Embryonic facial prominence (tissue), 1 donor: ENCODE measurements around the gene TECR.
"Not testable (repeated sequence)": the region's sequence is repeated elsewhere in the genome, so short reads cannot be mapped to it uniquely, and the experiment has no call there.

Source experiments
- DNase-seq: peaks from one replicate; pipeline ENCODE4 v3.0.0-alpha.2; 2016; ENCODE audit errors: extremely low spot score

Gene TECR, protein sequence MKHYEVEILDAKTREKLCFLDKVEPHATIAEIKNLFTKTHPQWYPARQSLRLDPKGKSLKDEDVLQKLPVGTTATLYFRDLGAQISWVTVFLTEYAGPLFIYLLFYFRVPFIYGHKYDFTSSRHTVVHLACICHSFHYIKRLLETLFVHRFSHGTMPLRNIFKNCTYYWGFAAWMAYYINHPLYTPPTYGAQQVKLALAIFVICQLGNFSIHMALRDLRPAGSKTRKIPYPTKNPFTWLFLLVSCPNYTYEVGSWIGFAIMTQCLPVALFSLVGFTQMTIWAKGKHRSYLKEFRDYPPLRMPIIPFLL

DNA sequence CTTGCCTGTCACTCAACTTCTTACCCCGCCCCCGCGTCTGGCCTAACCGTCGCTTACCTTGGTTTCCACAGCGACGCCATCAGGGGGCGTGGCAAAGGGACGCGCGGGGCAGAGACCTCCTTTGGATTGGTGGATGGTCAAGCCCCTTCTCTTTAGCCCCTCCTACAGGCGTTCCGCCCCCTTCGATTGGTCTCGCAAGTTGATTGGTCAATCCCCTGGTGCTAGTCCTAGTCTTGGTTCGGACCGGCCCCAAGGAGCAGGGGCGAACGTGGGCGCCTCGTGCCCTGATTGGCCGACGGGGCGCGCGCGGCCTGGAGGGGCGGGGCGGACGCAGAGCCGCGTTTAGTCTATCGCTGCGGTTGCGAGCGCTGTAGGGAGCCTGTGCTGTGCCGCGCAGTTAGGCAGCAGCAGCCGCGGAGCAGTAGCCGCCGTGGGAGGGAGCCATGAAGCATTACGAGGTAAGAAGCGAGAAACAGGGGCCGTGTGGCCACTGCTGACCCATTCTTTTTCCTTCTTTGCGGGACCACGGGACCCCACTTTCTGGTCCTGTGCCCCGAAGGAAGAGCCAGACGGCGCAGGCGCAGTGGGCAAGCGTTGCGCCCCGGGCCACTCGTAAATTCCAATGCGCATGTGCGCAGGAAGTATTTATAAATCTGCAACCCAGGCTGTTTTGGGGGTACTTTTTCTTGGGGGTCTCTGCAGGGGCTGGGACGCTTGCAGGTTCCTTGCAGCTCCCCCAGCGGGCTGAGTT is at the start of gene TECR:
Gene TECR (plus strand): TSS at position 341 of the 751 bp plus-strand sequence. CDS start 103 bp downstream, at position 444.
- DNase-seq = peak; percentile 99

DNA sequence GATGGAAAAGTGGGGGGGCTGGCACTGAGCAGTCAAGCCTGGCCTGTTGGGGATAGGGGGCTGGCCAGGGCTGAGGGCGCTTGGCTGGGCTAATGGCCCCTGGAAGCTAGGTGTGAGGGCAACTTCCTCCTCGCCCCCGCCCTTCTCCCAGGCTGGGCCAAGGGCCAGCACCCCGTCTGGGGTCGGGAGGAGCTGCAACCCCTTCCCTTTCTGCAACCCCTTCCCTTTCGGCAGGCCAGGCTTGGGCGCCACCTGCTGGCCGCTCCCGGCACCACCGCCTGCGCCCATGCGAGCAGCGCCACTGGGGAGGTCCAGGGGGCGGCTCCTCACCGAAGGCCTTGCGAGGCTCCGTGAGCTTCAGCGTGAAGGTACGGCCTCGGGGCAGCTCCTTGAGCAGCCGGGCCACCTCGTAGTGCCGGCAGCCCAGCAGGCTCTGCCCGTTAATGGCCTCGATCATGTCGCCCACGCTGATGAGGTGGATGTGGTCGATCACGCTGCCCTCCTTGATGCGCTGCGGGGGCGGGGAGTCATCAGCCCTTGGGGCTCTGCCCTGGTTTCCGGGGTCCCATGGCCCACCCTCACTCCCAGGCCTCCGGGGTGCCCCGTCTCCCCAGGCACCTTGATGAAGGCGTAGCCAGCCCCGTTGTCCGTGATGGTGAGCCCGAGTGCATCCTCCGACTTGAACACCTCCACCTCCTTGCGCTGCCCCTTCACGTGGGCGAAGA is 49.3 kb upstream of the TECR start:
- DNase-seq = no peak

DNA sequence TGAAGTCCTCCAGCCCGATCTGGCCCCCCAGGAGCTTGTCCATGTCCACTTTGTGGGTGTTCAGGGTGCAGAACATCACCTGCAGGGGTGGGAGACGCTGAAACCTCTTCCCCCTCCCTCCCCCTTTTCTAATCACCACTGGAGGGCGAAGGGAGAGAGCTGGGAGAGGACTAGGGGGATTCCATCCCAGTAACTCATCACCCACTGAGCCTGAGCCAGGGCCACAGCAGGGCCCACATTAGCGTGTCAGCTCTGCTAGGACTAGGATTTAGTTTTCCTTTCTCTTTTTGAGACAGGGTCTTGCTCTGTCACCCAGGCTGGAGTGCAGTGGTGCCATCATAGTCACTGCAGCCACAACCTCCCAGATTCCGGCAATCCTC is 48.7 kb upstream of the TECR start:
- no peak for DNase-seq

- no peak for DNase-seq
Observed at GRCh38 chr19:14482172-14482941, 47.0 kb upstream of the TECR start.

- no peak for DNase-seq
Observed at GRCh38 chr19:14487370-14488125, 41.8 kb upstream of the TECR start.

DNA sequence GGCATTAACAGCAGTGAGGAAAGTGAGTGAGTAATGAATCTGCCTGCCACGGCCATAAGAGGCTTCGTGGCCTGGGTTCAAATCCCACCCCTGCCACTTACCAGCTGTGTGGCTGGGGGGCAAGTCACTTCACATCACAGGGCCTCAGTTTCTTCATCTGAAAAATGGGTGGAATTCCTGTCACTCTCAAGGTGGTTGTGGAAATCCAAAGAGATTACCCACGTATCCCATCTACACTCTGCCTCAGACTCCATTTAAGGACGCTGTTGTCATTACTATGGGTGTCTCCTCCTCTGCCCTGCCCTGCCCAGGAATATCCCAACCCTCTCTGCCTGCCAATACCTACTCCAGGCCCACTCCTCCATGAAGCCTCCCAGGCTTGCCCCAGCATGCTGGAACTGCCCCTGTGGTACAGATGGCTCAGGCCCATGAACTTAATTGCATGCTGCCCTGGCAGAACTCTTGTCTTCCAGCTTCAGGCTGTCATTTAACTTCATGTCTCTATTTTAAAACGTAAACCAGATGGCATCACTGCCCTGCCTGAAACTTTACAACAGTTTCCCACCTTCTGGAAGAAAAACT is 36.5 kb upstream of the TECR start:
- DNase-seq = no peak

DNA sequence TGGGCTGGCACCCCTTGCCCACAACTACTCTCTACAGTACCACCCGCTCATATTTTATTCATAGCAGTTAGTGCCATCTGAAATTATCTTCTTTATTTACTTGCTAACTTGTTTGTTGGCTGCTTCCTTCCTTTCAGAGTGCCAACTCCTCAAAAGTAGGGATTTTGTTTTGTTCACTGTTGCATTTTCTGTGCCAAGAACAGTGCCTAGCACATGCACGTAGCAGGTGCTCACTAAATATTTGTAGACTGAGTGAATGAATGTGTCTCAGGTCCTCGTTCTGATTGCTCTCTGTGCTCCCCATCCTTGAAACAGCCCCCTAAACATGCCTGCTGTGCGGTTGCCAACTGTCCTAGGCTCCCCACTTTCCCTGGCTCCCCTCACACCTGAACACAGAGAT is 35.0 kb upstream of the TECR start:
- DNase-seq = no peak

GRCh38 chr19:14494910-14495671 is 34.3 kb upstream of the TECR start:
- DNase-seq = no peak

- DNase-seq = no peak
Observed at GRCh38 chr19:14495672-14496028, 33.7 kb upstream of the TECR start.

DNA sequence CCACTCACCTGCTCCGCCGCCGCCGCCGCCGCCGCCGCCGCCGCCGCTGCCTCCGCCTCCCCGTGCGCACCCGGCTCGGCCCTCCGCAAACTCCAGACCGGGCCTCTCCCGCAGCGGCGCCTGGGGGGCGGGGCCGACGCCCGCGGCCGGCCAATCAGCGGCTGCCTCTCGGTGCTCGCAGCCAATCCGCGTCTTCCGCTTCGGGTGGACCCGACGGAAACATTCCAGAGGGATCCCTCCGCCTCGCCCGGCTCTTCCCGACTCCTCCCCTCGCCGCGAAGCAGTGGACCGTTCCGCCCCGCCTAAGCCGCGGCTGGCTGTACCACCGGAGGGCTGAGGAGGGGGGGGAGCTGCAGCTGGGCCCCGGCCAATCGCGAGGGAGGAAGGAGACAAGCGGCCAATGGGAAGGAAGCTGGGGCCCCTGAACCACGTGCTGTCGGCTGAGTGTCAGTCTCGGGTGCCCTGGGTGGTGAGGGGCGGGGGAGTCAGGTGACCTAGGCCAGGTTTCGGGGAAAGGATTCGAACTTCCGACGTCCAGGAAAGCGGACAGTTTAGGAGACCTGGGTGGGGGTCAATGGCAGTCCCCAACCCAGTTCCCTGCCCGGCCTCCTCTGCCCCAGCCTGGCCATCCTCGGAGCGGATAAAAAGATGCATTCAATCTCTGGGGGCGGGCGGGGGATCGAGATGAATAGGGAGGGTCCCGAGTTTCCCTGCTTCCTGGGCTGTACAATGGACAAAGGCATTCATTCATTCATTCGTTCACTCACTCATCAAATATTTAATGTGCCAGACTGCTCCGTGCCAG is 33.2 kb upstream of the TECR start, which contains the start of gene GIPC1:
Gene GIPC1 (minus strand): TSS at position 99 of the 805 bp plus-strand sequence. CDS start 13,151 bp downstream, outside the sequence.
- peak; percentile 96 for DNase-seq

DNA sequence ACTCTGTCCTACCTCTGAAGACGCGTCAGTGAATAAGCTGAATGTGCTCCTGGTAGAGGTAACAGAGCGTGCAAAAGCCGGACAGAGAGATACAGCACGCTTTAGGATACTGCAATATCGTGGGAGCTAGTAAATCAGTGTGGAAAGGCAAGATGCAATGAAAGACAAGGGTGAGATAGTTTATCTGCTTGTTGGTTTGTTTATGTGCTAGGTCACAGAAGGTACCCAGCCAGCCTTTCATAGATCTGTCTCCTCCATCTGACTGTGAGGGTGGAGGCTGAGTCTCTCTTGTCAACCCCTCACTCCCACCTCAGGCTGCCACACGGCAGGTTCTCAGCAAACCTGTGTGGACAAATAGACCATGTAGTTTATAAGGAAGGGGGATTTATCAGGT is 32.6 kb upstream of the TECR start:
- DNase-seq = no peak

DNA sequence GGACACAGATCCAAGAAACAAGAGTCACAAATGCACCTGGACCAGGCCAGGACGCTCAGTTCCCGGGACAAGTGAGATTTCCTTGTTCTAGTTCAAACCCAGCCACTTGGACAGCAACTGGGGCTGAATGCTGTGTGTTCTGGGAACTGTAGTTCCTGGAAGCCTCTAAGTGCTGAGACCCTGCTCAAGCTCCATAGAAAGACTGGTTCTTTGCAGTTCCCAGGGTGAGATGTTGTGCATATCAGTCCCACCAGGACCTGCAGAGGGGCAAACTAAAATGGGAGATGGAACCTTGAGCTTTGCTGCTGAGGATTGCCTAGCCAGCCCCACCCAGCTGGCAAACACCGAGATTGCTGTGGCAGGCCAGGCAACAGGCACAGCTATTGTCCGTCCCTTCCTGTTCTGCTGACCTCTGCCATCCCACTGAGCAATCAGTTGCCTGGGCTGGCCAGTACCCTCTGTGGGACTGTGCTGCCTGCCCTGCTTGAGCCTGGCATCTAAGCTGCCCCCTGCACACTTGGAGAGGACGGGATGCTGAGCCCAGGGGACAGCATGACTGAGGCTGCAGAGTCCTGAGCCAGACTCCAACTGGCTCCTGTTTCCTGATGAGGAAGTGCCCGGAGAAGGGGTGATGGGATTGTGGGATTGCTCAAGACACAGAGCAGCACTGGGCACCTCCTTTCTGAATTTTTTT is 32.0 kb upstream of the TECR start:
- DNase-seq = no peak

GRCh38 chr19:14502334-14503092 is 26.9 kb upstream of the TECR start:
- no peak for DNase-seq

- no peak for DNase-seq
Observed at GRCh38 chr19:14503285-14503684, 26.1 kb upstream of the TECR start.

DNA sequence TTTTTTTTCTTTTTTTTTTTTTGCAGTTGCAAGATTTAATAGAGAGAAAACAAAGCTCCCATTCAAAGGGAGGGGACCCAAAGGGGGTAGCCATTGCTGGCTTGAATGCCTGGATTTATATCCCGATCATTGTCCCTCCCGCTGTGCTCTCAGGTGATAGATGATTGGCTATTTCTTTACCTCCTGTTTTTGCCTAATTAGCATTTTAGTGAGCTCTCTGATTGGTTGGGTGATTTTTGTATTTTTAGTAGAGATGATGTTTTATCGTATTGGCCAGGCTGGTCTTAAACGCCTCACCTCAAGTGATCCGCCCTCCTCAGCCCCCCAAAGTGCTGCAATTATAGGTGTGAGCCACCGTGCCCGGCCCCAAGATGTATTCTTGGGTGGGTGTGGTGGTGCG is 24.8 kb upstream of the TECR start:
- not testable (repeated sequence) for DNase-seq

DNA sequence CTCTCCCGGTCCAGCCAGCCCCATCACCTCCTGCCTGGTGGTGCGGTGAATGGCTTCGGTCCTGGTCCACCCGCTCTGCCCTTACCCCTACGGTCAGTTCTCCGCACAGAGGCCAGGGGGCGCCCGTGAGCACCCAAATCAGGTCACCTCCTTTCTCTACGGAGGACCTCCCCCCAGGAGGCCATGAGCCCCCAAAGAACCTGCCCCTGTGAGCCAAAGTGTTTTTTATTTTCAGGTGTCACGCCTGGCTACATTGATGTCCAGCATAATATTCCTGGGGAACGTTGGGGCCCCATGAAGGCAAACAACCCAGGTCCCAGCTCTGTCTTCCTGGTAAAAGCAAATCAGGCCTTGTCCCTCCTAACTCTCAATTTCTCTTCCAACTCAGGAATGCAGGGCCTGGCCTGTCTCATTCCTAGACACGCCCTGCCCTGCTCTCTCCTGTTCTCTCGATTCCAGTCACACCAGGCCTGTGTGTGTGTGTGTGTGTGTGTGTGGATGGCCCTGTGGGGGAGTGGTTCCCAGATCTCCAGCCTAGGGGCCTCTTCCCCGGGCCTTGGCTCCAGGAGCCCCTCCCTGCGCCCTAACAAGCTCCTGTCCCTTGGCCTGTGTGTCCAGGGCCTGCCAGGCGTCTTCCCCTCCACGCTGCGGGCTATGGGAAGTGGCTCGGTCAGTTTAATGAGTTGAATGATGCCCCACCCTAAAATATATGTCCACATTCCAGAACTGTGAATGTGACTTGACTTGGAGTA is 23.7 kb upstream of the TECR start:
- no peak for DNase-seq
